Activated T-cell treated with anti-CD3 and anti-CD28 coated beads, Interleukin-2, amount 50 U/mL, for 1 hour (primary cell): ENCODE data around the gene TRAPPC10.
"Not testable (repeated sequence)": the region's sequence is repeated elsewhere in the genome, so short reads cannot be mapped to it uniquely, and the experiment has no call there.

ENCODE experiments used
- DNase-seq: peaks from one replicate; pipeline ENCODE4 v3.0.0-alpha.2; 2020

TRAPPC10 gene

DNA sequence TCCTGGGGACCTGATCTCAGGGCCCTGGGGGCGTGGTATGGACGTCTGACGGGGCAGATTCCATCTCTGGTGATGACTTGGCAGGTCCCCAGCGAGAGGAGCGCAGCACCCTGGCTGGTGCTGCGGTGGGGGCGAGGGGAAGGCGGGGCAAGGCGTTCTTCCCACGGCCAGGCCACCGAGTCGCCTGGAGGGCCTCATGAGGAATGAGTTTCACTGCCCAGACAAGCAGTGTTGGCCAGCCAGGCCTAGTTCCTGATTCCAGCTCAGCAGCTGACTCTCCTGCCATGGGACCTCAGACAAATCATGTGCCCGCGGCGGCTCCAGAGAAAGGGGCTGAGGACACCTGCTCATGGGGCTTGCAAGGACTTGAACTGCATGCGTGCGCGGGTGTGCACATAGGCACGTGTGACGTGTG, 142.7 kb downstream of the TRAPPC10 start:
- not testable (repeated sequence) for DNase-seq

DNA sequence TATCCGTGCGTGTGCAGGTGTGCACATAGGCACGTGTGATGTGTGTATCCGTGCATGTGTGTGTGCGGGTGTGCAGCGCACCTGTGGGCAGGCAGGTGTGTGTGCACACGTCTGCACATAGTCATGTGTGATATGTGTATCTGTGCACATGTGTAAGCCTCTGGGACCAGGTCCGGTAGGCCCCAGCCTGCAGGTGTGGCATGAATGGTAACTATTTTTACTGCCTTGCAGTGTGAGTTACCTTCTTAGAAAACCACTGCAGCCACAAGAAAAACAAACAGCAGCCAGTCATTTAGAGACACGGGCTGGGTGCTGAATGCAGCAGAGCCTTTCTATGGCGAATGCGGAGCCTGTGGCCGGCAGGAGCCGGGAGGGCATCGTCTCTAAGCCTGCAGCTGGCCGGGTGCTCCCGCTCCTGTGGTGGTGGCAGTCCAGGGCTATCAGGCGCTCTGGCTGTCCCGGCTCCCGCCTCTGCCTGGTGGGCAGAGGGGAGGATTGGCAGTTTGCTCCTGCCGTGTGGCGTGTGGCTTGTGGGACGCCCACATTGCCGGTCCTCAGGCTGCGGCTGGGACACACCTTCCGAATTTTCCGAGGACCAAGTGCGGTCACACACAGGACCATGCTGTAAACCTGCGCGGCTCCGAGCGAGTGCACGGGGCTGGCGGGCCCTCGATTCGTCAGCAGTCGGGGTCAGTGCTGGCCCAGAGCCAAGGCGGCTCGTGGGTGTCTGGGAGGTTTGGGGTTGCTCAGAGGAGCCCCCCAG, 143.3 kb downstream of the TRAPPC10 start:
- DNase-seq = peak; percentile 52

DNA sequence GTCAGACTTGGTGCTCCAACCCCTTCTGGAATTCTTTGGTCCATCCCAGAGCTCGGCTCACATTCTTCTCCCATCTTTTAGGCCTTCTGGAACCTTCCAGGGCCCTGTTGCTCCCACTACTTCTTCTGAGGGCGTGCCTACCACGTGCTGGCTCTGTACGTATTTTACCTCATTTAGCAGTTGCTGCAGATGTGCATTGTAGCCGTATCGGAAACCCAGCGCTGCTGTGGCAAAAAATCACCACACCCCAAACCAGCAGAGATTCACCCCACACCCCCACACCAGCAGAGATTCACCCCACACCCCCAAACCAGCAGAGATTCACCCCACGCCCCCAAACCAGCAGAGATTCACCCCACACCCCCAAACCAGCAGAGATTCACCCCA, 143.9 kb downstream of the TRAPPC10 start:
- DNase-seq = not testable (repeated sequence)
